ENCODE measurements around the gene RAB38.

GRCh38 chr11:88208745-88209144, 33.5 kb upstream of the RAB38 start:
- no peak for TF ChIP-seq GATA3 (IDR thresholded peaks at IDR 0.05; ENCODE audit: low read depth, low read length)
- no peak for TF ChIP-seq GATA2 (IDR thresholded peaks at IDR 0.05; ENCODE audit: low read depth, low read length)
